Hematopoietic multipotent progenitor cell treated with erythropoietin and hydrocortisone succinate and interleukin-3 and kit ligand, for 8 days (in vitro differentiated cells): ENCODE results near the gene GJA4.

ENCODE experiments used
- DNase-seq: peaks from one replicate; pipeline ENCODE4 v3.0.0-alpha.2; 2015

The GJA4 gene

DNA sequence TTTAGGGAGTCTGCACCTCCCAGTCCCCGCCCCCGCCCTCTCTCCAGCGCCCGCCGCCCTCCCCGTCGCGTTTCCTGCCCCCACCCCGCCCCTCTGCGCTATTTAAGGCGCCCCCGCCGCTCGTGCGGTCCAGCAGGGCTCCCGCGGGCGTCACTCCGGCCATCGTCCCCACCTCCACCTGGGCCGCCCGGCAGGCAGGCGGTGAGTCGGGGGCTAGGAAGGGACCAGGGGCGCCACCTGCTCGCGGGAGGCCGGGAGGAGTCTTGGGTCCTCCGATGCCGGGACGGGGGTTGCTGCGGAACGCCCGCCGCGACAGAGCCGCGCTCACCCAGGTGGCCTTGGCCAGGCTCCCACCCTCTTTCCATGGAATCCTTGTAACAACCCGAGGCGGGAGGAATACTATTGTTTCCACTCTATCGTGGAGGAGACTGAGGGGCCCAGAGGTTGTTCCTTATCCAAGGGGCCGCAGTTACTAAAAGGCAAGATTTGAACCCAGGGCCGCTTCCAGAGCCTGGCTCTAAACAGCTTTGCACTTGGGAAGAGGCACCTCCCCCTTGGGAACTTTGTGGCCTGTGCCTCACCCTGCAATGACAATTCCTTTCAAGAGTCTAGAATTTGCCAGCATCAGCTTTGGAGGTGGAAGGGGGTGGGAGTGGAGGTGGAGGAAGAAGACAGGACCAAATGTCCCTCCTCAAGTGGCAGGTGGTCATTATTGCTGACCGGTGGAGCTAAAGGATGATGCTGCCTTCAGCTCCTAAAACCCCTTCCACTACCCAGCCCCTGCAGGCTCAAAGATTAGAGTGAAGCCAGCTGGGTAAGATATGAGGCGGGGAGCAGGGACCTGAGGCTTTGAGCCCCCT is at the start of gene GJA4:
TSS of gene GJA4 (plus strand) at position 132 of the 860 bp plus-strand sequence. CDS start 1,215 bp downstream, outside the sequence.
- DNase-seq, result no peak

DNA sequence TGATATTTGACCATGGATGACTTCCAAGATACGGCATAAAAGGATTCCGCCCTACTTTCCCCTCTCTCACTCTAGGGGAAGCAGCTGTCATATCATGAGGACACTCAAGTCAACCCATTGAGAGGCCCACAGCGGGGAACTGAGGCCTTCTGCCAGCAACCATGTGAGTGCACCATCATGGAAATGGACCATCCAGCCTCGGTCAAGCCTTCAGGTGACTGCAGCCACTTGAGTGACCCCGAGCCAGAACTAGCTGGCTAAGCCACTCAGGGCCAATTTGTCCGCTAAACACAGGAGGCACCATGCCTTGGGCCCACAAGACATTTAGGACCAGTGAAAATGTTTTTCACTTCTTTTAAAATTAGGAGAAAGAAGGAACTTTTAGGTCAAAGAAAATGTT is 49.0 kb upstream of the GJA4 start:
- no peak for DNase-seq

DNA sequence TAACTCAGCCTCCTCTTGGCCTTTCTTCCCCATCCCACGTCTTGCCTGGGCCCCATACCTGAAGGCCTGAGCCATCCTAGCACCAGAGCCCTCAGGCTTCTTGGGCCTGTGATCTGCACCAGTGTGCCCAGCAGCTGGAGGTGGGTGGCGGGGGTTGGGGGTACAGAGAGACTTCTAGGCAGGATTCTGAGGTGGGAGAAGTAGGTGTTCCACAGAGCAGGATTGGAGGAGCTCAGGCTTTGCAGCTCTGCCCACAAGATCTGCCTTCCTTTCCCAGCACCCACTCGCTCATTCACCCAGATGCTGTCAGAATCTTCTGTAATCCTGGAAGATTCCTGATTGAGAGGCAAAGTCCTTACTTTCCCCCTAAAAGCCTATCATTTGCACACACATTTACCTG is 47.9 kb upstream of the GJA4 start:
- DNase-seq, result no peak

DNA sequence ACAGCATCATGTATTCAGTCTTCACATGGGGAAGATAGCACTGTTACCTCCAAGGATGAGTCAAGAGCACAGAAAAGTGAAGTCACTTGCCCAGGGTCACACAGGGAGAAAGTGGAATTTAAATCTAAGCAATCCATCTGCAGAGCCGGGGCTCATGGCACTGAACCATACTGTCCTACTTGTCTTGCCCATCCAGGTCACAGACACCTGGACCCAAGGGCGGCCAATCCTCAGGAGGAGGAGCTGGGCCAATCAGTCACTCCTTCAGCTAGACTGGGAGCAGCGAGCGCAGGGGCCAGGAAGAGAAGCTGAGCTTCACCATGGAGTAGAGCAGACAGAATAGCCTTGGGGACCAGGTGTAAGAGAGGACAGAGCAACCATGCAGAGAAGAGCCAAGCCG is 47.1 kb upstream of the GJA4 start:
- no peak for DNase-seq

DNA sequence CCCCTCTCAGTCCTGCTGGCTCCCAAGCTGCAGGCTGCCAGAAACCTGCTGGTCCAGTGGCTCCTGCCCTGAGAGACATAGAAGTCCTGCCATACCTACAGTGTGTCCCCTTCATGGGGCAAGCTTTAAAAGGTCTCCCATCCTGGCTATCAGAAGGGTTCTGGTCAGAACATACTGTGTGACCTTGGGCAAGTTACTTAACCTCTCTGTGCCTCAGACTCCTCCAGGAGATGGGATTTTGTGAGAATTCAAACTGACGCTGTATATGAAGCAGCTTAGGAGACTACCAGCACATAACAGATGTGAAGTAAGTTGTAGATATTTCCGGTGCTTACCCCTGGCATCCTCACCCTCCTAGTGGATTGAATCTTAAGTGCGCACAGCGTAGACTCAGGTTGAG is 46.7 kb upstream of the GJA4 start:
- no peak for DNase-seq

DNA sequence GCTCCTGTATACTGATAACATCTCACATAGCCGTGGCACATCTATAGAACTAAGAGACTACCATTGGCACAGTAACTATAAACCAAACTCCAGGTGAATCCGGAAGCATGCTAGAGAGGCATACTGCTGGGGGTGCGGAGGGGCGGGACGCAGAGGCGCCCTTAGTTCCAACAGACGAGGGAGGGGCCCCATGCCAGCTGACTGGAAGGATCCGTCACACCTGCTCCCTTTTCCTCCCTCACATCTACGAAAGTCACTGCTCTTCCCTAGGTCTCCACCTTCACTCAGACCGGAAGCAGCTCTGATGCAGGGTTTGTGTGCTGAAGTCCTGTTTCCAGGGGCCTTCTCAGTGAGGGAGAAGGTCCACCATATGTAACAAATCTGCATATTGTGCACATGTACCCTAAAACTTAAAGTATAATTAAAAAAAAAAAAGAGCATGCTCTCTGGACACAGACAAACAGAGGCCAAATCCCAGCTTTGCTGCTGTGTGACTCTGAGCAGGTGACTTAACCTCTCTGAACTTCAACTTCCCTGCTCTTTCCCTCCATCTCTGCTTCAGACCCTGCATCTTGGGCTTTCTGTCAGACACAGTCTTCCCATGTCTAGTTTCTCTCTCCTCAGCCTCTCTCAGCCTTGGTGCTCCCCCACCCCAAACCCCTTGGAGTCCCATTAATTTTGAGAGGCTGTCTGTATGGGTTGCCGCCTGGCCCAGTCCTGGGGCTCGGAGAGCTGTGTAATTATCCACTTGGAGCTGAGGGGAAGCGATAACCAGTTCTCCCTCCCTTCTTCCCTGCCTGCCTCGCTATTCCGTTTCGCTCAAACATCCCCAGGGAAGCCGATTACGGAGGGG is 45.8 kb upstream of the GJA4 start:
- no peak for DNase-seq

DNA sequence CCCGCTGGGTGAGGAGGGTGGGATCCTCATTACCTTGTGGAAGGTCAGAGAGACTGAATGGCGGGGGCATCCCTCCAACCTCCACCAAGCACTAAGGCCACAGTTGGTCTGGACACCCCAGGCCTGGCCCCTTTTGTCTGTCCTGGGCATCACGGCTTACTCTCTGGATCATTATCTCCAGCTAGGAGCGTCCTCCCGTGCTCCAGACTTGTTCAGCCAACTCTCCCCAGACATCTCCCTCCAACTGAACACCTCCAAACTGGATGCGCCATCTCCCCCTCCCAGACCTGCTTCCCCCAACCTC is 45.2 kb upstream of the GJA4 start:
- DNase-seq, result no peak

DNA sequence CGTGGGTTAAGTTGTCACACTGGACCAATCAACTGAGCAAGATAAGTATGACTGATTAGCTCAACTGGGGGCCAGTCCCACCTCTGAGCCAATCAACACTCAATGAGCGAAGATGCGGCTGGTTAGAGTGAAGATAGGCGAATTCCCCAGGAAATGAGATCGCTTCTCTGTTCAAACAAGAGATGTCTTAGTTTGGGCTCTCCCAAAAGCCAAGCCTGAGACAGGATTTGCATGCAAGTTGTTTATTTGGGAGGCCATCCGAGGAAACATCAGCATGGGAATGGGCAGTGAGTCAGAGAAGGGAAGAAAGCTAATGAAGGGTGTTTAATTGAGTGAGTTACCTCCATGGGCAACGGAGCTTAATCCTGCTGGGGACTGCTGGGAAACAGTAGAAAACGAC is 42.8 kb upstream of the GJA4 start:
- no peak for DNase-seq

DNA sequence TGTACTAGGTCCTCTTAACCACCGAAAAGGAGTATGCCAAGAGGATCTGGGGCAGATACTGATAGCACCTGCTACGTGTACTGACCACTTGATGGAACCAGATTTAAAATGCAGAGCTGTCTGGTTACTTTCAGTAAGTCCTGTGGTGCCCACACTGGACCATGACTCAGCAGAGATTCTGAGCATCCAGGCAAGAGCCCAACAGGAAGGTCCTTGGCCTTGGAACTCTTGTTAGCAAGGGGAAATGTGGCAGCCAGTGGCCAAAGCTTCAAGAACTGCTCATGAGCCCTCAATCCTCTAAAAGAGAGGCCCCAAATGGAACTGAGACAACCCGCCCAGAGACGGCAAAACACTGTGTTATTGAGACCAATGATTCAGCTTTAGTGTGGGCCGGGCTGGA is 42.2 kb upstream of the GJA4 start:
- no peak for DNase-seq

DNA sequence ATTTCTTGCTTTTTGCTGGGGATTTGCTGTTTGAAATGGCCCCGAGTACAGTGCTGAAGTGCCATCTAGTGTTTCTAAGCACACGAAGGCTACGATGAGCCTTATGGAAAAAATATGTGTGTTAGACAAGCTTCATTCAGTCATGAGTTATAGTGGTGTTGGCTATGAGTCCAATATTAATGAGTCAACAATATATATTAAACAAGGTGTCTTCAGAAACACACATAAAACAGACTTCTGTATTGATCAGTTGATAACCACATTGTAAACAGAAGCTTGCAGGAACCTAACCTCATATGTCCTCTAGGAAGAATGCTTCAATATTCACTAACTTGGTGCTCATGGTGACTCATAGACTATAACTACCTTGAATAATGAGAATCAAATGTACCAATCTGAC is 39.6 kb upstream of the GJA4 start:
- DNase-seq, result no peak

DNA sequence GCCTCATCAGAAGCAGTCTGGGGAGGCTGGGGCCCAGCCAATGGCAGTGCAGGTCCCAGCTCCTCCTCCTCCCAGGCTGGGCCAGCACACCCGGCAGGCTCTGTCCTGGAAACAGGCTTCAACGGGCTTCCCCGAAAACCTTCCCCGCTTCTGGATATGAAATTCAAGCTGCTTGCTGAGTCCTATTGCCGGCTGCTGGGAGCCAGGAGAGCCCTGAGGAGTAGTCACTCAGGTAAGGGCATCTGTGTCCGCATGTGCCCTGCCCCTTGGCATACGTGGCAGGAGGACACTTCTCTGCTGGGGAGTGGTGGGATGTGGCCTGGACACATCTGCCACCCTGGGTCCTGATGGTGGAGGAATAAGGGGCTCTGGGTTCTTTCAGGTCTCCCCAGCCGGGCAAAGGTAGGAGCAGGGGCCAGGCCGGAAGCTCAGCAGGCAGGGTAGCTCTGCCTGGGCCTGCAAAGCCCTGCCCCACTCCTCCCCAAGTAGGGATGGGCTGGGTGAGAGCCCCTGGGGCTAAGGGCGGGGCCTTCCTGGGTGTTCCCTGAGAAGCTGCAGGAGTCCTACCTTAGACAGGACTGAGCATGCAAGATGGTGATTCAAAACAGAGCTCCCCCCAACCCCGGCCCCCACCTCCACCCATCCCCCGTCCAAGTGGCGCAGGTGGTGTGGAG is 37.7 kb upstream of the GJA4 start, which contains the start of gene GJB5:
TSS of gene GJB5 (plus strand) at position 84 of the 674 bp plus-strand sequence. CDS start 2,284 bp downstream, outside the sequence.
- no peak for DNase-seq

DNA sequence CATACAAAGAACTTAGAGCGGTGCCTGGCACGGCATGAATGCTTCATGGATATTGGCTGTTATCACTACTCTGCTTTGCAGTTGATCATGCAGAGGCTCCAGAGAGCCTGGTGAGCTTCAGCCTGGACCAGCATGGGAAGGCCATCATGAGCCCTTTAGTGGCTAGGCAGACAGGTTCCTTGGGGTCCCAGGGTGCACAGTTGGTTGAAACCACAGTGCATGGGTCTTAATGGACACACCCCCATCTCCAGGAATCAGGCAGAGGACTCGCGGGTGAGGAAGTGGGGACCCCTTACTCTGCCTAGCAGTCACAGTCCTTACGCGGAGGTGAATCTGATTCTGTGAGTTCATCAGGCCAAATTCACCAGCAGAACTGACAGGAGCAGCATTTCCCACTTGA is 36.8 kb upstream of the GJA4 start:
- no peak for DNase-seq

DNA sequence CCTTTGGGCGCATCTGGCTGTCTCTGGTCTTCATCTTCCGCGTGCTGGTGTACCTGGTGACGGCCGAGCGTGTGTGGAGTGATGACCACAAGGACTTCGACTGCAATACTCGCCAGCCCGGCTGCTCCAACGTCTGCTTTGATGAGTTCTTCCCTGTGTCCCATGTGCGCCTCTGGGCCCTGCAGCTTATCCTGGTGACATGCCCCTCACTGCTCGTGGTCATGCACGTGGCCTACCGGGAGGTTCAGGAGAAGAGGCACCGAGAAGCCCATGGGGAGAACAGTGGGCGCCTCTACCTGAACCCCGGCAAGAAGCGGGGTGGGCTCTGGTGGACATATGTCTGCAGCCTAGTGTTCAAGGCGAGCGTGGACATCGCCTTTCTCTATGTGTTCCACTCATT is 35.4 kb upstream of the GJA4 start:
- no peak for DNase-seq

DNA sequence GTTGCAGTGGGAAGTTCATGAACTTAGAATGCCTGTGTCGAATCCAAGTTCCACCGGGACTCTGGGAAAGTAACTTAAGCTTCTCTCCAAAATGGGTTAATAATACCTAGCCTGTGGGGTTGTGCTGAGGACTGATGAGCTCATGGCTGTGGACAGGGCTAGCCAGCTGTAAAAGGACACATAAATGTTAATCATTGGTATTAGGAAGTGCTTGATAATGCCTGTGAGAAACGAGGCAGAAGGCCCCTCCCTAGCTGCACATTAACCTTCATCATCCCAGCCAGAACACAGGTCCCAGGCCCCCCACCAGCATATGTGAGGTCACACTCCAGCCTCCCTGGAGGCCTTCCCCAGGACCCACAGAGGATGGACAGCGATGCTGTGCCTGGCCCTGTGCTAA is 34.0 kb upstream of the GJA4 start:
- DNase-seq, result no peak

DNA sequence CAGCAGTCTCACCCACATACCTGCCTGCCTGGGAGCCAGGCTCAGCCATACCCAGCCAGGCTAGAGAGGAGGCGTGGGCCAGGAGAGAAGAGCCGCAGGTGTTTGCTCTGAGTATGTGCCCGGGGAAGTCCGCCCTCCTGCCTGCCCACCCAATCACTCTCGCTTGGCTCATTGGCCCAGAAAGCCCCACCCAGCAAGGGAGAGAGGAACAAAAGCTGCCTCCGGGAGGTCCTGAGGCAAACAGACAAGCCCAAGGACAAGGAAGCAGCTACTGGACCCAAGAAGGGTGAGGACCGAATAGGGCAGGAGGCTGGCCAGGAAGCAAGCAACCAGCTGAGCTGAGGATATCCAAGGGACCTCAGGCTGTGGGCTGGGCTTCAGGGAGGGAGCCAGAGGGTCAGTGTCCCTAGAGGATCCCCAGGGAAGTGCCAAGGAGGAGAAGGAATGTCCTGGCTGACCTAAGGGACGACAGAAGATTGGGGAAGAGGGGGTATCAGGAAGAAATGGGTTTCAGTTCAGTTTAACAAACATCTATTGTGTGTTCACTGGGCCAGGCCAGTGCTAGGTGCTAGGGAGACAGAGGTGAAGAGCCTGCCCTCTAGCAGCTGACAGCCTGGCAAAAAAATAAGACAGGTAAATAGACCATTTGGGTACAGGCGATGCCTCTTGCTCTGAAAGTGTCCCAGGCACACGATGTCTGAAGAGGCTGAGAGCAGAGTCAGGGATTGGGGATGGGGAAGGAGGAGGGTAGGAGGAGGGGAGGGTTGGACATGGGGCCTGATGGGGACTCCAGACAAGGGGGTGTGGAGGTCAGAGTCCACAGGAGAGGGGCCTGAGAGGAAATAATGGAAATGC is 33.1 kb upstream of the GJA4 start, which contains the start of gene GJB4:
TSS of gene GJB4 (plus strand) at position 238 of the 855 bp plus-strand sequence. CDS start 1,515 bp downstream, outside the sequence.
- no peak for DNase-seq

DNA sequence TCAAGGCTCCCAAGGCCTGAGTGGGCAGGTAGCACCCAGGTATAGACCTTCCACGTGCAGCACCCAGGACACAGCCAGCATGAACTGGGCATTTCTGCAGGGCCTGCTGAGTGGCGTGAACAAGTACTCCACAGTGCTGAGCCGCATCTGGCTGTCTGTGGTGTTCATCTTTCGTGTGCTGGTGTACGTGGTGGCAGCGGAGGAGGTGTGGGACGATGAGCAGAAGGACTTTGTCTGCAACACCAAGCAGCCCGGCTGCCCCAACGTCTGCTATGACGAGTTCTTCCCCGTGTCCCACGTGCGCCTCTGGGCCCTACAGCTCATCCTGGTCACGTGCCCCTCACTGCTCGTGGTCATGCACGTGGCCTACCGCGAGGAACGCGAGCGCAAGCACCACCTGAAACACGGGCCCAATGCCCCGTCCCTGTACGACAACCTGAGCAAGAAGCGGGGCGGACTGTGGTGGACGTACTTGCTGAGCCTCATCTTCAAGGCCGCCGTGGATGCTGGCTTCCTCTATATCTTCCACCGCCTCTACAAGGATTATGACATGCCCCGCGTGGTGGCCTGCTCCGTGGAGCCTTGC is 31.5 kb upstream of the GJA4 start:
- DNase-seq, result no peak

DNA sequence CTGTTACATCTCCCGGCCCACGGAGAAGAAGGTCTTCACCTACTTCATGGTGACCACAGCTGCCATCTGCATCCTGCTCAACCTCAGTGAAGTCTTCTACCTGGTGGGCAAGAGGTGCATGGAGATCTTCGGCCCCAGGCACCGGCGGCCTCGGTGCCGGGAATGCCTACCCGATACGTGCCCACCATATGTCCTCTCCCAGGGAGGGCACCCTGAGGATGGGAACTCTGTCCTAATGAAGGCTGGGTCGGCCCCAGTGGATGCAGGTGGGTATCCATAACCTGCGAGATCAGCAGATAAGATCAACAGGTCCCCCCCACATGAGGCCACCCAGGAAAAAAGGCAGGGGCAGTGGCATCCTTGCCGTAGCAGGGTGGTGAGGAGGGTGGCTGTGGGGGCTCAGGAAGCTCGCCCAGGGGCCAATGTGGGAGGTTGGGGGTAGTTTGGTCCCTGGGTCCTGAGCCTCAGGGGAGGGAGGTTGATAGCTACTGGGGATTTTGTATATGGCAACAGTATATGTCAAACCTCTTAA is 31.0 kb upstream of the GJA4 start:
- no peak for DNase-seq

DNA sequence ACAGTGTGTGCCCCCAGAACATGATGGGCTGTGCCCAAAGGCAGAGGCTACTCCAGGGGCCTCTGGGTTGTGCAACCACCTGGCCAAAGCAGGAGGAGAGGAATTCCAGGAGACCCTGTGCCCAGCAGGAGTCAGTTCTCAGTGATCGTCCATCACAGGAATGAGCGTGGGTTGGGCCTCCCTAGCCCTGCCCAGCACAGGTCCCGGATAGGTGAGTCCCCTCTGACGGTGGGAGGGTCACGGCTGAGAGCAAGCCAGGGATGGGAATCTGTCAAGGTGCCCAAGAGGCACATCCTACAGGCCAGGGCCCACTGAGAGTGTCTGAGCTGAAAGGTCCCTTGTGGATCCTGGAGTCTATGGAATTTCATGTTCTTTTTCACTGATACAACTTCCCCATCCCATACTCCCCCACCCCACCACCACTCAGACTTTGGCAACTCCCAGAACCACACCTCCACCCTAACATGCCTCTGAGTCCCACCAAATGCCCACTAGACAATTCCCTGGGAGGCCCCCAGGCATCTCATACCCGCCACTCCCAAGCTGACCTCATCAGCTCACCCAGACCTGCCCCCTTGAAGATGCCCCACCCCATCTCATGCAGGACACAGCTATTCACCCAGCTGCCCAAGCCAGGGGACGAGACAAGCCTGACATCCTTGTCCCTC is 30.2 kb upstream of the GJA4 start:
- DNase-seq, result no peak

DNA sequence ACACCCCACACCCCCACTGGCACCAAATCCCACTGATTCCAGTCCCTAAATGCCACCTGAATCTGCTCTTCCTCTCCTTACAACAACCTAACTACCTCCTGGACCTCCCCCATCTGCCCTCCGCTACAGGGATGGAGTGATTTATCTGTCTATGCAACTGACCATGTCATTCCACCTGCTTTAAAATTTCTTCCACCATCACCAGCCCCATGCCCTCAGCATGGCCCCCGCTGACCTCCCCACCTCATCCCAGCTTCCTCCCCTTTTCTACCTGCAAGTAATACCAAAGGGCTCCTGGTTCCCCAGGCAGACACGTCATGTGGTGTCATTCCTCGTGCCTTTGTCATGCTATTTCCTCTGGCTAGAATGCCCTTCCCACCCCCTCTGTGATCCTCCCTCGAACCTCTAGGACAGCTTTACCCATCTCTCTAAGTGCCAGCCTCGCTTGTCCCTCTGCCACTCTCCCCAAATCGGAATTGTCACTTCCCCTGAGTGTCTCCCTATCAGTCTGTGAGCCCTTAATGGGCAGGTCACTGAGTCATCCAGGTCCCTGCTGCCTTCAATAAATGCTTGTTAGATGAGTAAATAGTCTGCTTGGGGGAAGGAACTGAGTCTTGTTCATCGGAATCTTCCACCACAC is 29.5 kb upstream of the GJA4 start:
- no peak for DNase-seq

DNA sequence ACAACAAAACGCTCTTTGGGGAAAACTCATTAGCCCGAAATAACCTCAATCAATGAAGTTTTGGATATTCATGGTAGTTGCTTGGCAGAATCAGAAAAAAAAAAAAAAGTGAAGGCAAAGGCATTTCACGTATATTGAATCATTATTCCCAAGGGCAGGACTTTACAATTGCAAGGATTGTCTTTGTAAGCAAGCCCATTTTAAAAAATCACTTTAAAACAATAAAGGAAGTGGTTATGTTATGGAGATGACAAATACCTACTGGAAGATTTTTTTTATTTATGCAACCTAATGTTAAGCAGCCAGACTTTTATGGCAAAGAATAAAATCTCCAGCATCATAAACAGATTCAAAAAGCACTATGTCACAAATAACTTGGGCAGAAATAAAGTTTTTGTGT is 23.9 kb upstream of the GJA4 start:
- DNase-seq, result no peak
